Neural progenitor cell (in vitro differentiated cells): ENCODE measurements around the gene GPR42.

Experiments used
- EZH2 ChIP-seq: fragments of 200-600 bp; sonication (generic); IDR thresholded peaks from 2 replicates; pipeline ENCODE4 v1.6.1; 2017; ENCODE audit warnings: antibody characterized with exemption, mild to moderate bottlenecking, moderate library complexity
- EZH2phosphoT487 ChIP-seq: fragments of 200-600 bp; sonication (generic); IDR thresholded peaks from 2 replicates; pipeline ENCODE4 v1.6.1; 2017; ENCODE audit warnings: antibody characterized with exemption
- TF ChIP-seq, protein P1 (sequence below): fragments of 200-600 bp; sonication (generic); IDR thresholded peaks from 2 replicates; pipeline ENCODE4 v1.5.1; 2017; ENCODE audit warnings: antibody characterized with exemption, mild to moderate bottlenecking

DNA sequence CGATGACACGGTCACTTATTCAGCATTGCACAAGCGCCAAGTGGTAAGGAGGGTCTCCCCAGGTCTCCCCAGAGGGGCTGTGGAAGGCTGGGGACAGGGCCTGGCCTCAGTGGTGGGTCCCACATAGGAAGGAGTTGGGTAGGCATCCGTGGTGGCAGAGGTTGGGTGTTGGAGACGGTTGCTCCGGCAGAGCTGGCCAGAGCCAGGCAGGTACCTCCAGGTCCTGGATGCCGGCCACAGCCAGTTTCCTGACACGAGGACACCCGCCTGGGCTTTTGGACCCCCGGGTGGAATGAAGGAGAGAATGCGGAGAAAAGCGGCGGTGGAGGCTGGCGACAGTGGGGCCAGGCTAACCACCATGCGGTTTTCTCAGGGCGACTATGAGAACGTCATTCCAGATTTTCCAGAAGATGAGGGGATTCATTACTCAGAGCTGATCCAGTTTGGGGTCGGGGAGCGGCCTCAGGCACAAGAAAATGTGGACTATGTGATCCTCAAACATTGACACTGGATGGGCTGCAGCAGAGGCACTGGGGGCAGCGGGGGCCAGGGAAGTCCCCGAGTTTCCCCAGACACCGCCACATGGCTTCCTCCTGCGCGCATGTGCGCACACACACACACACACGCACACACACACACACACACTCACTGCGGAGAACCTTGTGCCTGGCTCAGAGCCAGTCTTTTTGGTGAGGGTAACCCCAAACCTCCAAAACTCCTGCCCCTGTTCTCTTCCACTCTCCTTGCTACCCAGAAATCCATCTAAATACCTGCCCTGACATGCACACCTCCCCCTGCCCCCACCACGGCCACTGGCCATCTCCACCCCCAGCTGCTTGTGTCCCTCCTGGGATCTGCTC lies 24.4 kb upstream of the GPR42 start:
- TF ChIP-seq, protein P1, sequence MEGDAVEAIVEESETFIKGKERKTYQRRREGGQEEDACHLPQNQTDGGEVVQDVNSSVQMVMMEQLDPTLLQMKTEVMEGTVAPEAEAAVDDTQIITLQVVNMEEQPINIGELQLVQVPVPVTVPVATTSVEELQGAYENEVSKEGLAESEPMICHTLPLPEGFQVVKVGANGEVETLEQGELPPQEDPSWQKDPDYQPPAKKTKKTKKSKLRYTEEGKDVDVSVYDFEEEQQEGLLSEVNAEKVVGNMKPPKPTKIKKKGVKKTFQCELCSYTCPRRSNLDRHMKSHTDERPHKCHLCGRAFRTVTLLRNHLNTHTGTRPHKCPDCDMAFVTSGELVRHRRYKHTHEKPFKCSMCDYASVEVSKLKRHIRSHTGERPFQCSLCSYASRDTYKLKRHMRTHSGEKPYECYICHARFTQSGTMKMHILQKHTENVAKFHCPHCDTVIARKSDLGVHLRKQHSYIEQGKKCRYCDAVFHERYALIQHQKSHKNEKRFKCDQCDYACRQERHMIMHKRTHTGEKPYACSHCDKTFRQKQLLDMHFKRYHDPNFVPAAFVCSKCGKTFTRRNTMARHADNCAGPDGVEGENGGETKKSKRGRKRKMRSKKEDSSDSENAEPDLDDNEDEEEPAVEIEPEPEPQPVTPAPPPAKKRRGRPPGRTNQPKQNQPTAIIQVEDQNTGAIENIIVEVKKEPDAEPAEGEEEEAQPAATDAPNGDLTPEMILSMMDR, result no peak
- TF ChIP-seq EZH2 (no peak), EZH2phosphoT487 (no peak)
